NCI-H128 (cell line): ENCODE data around the gene ATP13A2.

Experiments
- DNase-seq: peaks from one replicate; lab custom pipeline; 2025; ENCODE audit not compliant: unreplicated experiment; lab: John Stamatoyannopoulos, UW

ATP13A2 gene

GRCh38 chr1:16980473-16981268 is 31.1 kb downstream of the ATP13A2 start, which contains the start of gene MFAP2:
Gene MFAP2 (minus strand): TSS chr1:16980620. CDS start chr1:16978273, 2,347 bp downstream.
- DNase-seq = no peak

- DNase-seq = no peak
These were observed 32.0 kb downstream of the ATP13A2 start for GRCh38 chr1:16979475-16980327.

GRCh38 chr1:16978567-16979474 is 32.9 kb downstream of the ATP13A2 start:
- DNase-seq = no peak

GRCh38 chr1:16978139-16978538 is 33.6 kb downstream of the ATP13A2 start:
- DNase-seq = no peak

GRCh38 chr1:16977377-16977776 is 34.4 kb downstream of the ATP13A2 start:
- DNase-seq = no peak

- no peak for DNase-seq
These were observed 34.8 kb downstream of the ATP13A2 start for GRCh38 chr1:16976966-16977365.

GRCh38 chr1:16975838-16976237 is 35.9 kb downstream of the ATP13A2 start:
- DNase-seq = no peak

GRCh38 chr1:16975211-16975610 is 36.5 kb downstream of the ATP13A2 start:
- no peak for DNase-seq

GRCh38 chr1:16973215-16973614 is 38.5 kb downstream of the ATP13A2 start:
- no peak for DNase-seq

GRCh38 chr1:16972189-16972895 is 39.4 kb downstream of the ATP13A2 start:
- no peak for DNase-seq

- peak; percentile 36 for DNase-seq
These were observed 40.2 kb downstream of the ATP13A2 start for GRCh38 chr1:16971341-16972188.

GRCh38 chr1:16970132-16970910 is 41.4 kb downstream of the ATP13A2 start:
- DNase-seq = no peak

- DNase-seq = no peak
These were observed 42.1 kb downstream of the ATP13A2 start for GRCh38 chr1:16969651-16970050.

- no peak for DNase-seq
These were observed 42.6 kb downstream of the ATP13A2 start for GRCh38 chr1:16969057-16969611.

GRCh38 chr1:16968372-16968771 is 43.4 kb downstream of the ATP13A2 start:
- DNase-seq = no peak

- no peak for DNase-seq
These were observed 43.8 kb downstream of the ATP13A2 start for GRCh38 chr1:16967962-16968361.

GRCh38 chr1:16967095-16967575 is 44.6 kb downstream of the ATP13A2 start:
- no peak for DNase-seq

- DNase-seq = no peak
These were observed 45.4 kb downstream of the ATP13A2 start for GRCh38 chr1:16966282-16966681.
